Endothelial cell of umbilical vein (primary cell): ENCODE data around the gene SIPA1.

Experiments used
- JUN ChIP-seq: IDR thresholded peaks from 2 replicates; pipeline ENCODE4 v1.6.1; 2011; ENCODE audit warnings: borderline replicate concordance, low read depth; ENCODE audit not compliant: insufficient read length, insufficient read depth
- TF ChIP-seq, protein P1 (sequence below), 2 donors: IDR thresholded peaks; 1 replicate in 1 of 2; 2 replicates in 1 of 2; pipeline ENCODE4 v1.5.1; 2011; ENCODE audit warnings: low read length in 2 of 2, mild to moderate bottlenecking in 2 of 2, moderate library complexity in 2 of 2, control low read depth in 1 of 2, inconsistent platforms in 1 of 2, low read depth in 1 of 2; ENCODE audit not compliant: insufficient read depth in 1 of 2; ENCODE audit errors: extremely low read depth in 1 of 2

DNA sequence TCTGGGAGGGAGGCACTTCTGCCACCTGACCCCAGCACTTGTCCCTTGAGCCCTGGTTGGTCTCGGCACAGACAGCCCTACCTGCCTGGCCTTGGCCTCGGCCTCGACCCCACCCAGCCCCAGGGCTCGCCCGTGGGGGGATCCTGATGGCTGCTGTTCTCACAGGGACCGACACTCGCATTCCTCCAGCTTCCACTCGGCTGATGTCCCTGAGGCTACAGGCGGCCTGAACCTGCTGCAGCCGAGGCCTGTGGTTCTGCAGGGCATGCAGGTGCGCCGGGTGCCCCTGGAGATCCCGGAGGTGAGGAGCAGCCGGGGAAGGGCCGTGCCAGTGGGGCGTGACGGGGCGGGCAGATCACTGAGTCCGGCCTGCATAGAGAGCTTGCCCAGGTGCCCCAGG, 17.2 kb upstream of the SIPA1 start:
- no peak for TF ChIP-seq JUN
- TF ChIP-seq, protein P1, sequence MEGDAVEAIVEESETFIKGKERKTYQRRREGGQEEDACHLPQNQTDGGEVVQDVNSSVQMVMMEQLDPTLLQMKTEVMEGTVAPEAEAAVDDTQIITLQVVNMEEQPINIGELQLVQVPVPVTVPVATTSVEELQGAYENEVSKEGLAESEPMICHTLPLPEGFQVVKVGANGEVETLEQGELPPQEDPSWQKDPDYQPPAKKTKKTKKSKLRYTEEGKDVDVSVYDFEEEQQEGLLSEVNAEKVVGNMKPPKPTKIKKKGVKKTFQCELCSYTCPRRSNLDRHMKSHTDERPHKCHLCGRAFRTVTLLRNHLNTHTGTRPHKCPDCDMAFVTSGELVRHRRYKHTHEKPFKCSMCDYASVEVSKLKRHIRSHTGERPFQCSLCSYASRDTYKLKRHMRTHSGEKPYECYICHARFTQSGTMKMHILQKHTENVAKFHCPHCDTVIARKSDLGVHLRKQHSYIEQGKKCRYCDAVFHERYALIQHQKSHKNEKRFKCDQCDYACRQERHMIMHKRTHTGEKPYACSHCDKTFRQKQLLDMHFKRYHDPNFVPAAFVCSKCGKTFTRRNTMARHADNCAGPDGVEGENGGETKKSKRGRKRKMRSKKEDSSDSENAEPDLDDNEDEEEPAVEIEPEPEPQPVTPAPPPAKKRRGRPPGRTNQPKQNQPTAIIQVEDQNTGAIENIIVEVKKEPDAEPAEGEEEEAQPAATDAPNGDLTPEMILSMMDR (IDR thresholded peaks at IDR 0.05; ENCODE audit: extremely low read depth in 1 of 2, insufficient read depth in 1 of 2, low read depth in 1 of 2, low read length in 2 of 2): no peak
